IPS-NIHi11 (cell line): ENCODE results near the gene CRYBA2.

Experiments
- DNase-seq: peaks from one replicate; pipeline ENCODE4 v3.0.0; 2012; ENCODE audit warnings: mixed read lengths, low spot score

The CRYBA2 gene

GRCh38 chr2:218993345-218994315 is at the start of gene CRYBA2:
TSS of gene CRYBA2 (minus strand) at chr2:218993422. CDS start at chr2:218993176, 246 bp downstream.
- DNase-seq: no peak

GRCh38 chr2:219042750-219043149 is 49.5 kb upstream of the CRYBA2 start:
- no peak for DNase-seq

GRCh38 chr2:219042157-219042556 is 48.9 kb upstream of the CRYBA2 start:
- DNase-seq: no peak

GRCh38 chr2:219041252-219041651 is 48.0 kb upstream of the CRYBA2 start, which contains the start of gene CFAP65:
TSS of gene CFAP65 (minus strand) at chr2:219041516. CDS start at chr2:219039048, 2,468 bp downstream.
- peak; percentile 84 for DNase-seq

- DNase-seq: no peak
Observed at GRCh38 chr2:219038600-219038999, 45.4 kb upstream of the CRYBA2 start.

GRCh38 chr2:219037783-219038499 is 44.7 kb upstream of the CRYBA2 start:
- no peak for DNase-seq

- DNase-seq: no peak
Observed at GRCh38 chr2:219035942-219036341, 42.7 kb upstream of the CRYBA2 start.

GRCh38 chr2:219034823-219035222 is 41.6 kb upstream of the CRYBA2 start:
- no peak for DNase-seq

- no peak for DNase-seq
Observed at GRCh38 chr2:219032051-219032745, 39.0 kb upstream of the CRYBA2 start.

- DNase-seq: no peak
Observed at GRCh38 chr2:219031005-219031738, 38.0 kb upstream of the CRYBA2 start.

- no peak for DNase-seq
Observed at GRCh38 chr2:219030177-219030940, 37.1 kb upstream of the CRYBA2 start.

- peak; percentile 89 for DNase-seq
Observed at GRCh38 chr2:219029829-219030165, 36.6 kb upstream of the CRYBA2 start.

GRCh38 chr2:219028996-219029828 is 36.0 kb upstream of the CRYBA2 start:
- DNase-seq: no peak

- DNase-seq: no peak
Observed at GRCh38 chr2:219028141-219028540, 34.9 kb upstream of the CRYBA2 start.

- no peak for DNase-seq
Observed at GRCh38 chr2:219027511-219028055, 34.4 kb upstream of the CRYBA2 start.

GRCh38 chr2:219026946-219027345 is 33.7 kb upstream of the CRYBA2 start:
- no peak for DNase-seq

- DNase-seq: no peak
Observed at GRCh38 chr2:219025637-219026585, 32.7 kb upstream of the CRYBA2 start.

- DNase-seq: no peak
Observed at GRCh38 chr2:219024059-219024458, 30.8 kb upstream of the CRYBA2 start.
